ENCODE data around the gene SMAD6. TPM values are rescaled to one million over a fixed set of nuclear protein-coding genes. Genes with fewer than 3 reads are reported as not detected.

SMAD6 gene
- total and polyA plus RNA-seq, 9 of the 15 experiments (the other 6 are each of a cell fraction or from before 2014, with no cell fraction given), result 0.10 to 15.5 (median 3.7) TPM

DNA sequence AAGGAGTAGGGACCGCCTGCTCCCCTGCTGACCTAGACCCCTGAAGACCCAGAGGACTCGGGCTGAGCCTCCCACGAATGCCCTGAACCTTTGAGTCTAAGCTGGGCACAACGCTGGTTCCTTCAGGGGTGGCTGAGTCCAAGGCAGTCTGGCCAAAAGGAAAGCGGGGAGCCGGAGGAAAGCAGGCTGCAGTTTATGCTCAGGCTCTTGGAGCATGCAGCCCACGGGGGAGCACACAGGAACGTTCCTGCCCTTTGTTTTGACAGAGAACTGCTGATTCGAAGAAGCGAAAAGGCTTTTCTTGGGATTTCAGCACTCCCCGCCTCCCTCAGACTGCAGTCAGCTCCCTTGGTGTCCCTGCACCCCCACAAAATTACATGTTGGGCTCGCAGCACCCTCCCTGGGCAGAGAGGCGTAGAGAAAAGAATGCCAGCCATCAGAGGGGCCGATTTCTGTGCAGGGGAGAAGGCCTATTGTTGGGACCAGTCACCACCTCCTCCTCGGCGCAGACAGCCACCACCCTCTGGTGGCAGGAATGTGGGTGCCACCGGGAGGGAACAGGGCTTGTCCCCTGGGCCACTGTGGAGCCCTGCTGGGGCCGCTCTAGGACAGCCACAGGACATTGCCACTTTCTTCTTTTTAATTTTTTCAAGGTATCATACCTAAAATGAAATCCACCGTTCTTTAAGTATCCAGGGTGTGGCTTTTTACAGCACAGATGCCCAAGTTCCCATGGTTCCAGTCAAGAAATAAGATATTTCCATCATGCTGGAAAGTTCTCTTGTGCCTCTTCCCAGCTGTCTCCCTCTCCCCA lies 72.2 kb downstream of the SMAD6 start (continued):
- TF ChIP-seq, protein P1, sequence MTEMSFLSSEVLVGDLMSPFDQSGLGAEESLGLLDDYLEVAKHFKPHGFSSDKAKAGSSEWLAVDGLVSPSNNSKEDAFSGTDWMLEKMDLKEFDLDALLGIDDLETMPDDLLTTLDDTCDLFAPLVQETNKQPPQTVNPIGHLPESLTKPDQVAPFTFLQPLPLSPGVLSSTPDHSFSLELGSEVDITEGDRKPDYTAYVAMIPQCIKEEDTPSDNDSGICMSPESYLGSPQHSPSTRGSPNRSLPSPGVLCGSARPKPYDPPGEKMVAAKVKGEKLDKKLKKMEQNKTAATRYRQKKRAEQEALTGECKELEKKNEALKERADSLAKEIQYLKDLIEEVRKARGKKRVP (CRISPR knock-in tag; IDR thresholded peaks at IDR 0.05), result no peak
- TF ChIP-seq XRCC3 (IDR thresholded peaks at IDR 0.05) (no peak), CREM (IDR thresholded peaks at IDR 0.05; ENCODE audit: low read depth) (peak; percentile 54; the same call in 1 of the 2 replicates), RAD21 (CRISPR knock-in tag; conservative IDR thresholded peaks at IDR 0.05 in 1 of 2, IDR thresholded peaks at IDR 0.05 in 1 of 2) (peak; percentile 84 to 94), ZNF384 (IDR thresholded peaks at IDR 0.05; ENCODE audit: low read depth, low read length) (peak; percentile 59), TEAD4 (IDR thresholded peaks at IDR 0.05; ENCODE audit: low read length) (peak; percentile 98), TEAD4 (CRISPR knock-in tag; IDR thresholded peaks at IDR 0.05; ENCODE audit: borderline replicate concordance) (peak; percentile 99), ARNT (IDR thresholded peaks at IDR 0.05) (peak in 1 of 2 experiments; percentile 64; a peak in 1 of 4 replicates), TEAD2 (tag; IDR thresholded peaks at IDR 0.05) (peak; percentile 100), SOX6 (IDR thresholded peaks at IDR 0.05) (peak; percentile 50), IFI16 (CRISPR knock-in tag; IDR thresholded peaks at IDR 0.05) (no peak)
- TF ChIP-seq, protein P2, sequence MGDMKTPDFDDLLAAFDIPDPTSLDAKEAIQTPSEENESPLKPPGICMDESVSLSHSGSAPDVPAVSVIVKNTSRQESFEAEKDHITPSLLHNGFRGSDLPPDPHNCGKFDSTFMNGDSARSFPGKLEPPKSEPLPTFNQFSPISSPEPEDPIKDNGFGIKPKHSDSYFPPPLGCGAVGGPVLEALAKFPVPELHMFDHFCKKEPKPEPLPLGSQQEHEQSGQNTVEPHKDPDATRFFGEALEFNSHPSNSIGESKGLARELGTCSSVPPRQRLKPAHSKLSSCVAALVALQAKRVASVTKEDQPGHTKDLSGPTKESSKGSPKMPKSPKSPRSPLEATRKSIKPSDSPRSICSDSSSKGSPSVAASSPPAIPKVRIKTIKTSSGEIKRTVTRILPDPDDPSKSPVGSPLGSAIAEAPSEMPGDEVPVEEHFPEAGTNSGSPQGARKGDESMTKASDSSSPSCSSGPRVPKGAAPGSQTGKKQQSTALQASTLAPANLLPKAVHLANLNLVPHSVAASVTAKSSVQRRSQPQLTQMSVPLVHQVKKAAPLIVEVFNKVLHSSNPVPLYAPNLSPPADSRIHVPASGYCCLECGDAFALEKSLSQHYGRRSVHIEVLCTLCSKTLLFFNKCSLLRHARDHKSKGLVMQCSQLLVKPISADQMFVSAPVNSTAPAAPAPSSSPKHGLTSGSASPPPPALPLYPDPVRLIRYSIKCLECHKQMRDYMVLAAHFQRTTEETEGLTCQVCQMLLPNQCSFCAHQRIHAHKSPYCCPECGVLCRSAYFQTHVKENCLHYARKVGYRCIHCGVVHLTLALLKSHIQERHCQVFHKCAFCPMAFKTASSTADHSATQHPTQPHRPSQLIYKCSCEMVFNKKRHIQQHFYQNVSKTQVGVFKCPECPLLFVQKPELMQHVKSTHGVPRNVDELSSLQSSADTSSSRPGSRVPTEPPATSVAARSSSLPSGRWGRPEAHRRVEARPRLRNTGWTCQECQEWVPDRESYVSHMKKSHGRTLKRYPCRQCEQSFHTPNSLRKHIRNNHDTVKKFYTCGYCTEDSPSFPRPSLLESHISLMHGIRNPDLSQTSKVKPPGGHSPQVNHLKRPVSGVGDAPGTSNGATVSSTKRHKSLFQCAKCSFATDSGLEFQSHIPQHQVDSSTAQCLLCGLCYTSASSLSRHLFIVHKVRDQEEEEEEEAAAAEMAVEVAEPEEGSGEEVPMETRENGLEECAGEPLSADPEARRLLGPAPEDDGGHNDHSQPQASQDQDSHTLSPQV (IDR thresholded peaks at IDR 0.05), result peak; percentile 40; the same call in 1 of the 2 replicates
- TF ChIP-seq, protein P3, sequence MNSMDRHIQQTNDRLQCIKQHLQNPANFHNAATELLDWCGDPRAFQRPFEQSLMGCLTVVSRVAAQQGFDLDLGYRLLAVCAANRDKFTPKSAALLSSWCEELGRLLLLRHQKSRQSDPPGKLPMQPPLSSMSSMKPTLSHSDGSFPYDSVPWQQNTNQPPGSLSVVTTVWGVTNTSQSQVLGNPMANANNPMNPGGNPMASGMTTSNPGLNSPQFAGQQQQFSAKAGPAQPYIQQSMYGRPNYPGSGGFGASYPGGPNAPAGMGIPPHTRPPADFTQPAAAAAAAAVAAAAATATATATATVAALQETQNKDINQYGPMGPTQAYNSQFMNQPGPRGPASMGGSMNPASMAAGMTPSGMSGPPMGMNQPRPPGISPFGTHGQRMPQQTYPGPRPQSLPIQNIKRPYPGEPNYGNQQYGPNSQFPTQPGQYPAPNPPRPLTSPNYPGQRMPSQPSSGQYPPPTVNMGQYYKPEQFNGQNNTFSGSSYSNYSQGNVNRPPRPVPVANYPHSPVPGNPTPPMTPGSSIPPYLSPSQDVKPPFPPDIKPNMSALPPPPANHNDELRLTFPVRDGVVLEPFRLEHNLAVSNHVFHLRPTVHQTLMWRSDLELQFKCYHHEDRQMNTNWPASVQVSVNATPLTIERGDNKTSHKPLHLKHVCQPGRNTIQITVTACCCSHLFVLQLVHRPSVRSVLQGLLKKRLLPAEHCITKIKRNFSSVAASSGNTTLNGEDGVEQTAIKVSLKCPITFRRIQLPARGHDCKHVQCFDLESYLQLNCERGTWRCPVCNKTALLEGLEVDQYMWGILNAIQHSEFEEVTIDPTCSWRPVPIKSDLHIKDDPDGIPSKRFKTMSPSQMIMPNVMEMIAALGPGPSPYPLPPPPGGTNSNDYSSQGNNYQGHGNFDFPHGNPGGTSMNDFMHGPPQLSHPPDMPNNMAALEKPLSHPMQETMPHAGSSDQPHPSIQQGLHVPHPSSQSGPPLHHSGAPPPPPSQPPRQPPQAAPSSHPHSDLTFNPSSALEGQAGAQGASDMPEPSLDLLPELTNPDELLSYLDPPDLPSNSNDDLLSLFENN (IDR thresholded peaks at IDR 0.05; ENCODE audit: low read depth in 2 of 2, low read length in 2 of 2), result peak in 1 of 2 experiments; percentile 36; a peak in 1 of 4 replicates
- TF ChIP-seq, protein P4, sequence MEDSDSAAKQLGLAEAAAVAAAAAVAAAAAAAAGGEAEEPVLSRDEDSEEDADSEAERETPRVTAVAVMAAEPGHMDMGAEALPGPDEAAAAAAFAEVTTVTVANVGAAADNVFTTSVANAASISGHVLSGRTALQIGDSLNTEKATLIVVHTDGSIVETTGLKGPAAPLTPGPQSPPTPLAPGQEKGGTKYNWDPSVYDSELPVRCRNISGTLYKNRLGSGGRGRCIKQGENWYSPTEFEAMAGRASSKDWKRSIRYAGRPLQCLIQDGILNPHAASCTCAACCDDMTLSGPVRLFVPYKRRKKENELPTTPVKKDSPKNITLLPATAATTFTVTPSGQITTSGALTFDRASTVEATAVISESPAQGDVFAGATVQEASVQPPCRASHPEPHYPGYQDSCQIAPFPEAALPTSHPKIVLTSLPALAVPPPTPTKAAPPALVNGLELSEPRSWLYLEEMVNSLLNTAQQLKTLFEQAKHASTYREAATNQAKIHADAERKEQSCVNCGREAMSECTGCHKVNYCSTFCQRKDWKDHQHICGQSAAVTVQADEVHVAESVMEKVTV (CRISPR knock-in tag; IDR thresholded peaks at IDR 0.05), result peak; percentile 76
- TF ChIP-seq, protein P5, sequence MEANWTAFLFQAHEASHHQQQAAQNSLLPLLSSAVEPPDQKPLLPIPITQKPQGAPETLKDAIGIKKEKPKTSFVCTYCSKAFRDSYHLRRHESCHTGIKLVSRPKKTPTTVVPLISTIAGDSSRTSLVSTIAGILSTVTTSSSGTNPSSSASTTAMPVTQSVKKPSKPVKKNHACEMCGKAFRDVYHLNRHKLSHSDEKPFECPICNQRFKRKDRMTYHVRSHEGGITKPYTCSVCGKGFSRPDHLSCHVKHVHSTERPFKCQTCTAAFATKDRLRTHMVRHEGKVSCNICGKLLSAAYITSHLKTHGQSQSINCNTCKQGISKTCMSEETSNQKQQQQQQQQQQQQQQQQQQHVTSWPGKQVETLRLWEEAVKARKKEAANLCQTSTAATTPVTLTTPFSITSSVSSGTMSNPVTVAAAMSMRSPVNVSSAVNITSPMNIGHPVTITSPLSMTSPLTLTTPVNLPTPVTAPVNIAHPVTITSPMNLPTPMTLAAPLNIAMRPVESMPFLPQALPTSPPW (CRISPR knock-in tag; IDR thresholded peaks at IDR 0.05), result peak; percentile 28; the same call in 1 of the 2 replicates

All from K562 (cell line).